Measurements from ENCODE around the gene TBC1D23. TPM values are rescaled to one million over a fixed set of nuclear protein-coding genes. Genes with fewer than 3 reads are reported as not detected.

TBC1D23 gene
- total and polyA plus RNA-seq, 2 of the 13 experiments (the other 11 are each of a cell fraction or from before 2014, with no cell fraction given): 28.7 to 35.4 TPM

- DNase-seq (ENCODE audit: low spot score) (no peak), FAIRE-seq (no peak), ATAC-seq (no peak)
- no peak overlapping the region for H3K9ac ChIP-seq (ENCODE audit: insufficient read depth, low read depth, low read length)
- H3K9me3 ChIP-seq (ENCODE audit: low read length): no peaks in the 10 kb centered on the region
- ChIA-PET CTCF (ENCODE audit: low intra/inter-chr PET ratio, low total read pairs) (no interaction called here), POLR2A (no interaction called here)
- intact Hi-C loops (cut with micrococcal nuclease; ENCODE audit: unreplicated experiment) (no loop called here), in situ Hi-C loops (cut with HindIII; ENCODE audit: extremely low pct_ligation_motif_present, low pct_unique_long_range_greater_than_20kb) (no loop called here)
- BruUV-seq (replicated peaks): no TSS peak
- no peaks in the 10 kb centered on the region for H3K27me3 ChIP-seq (ENCODE audit: control insufficient read depth in 1 of 2, insufficient read depth in 2 of 2, low read length in 2 of 2)
- no peaks in the 10 kb centered on the region for H3K4me1 ChIP-seq (ENCODE audit: insufficient read depth, low read length)
- H2AFZ ChIP-seq (ENCODE audit: low read length): no peak overlapping the region
- no peak for TF ChIP-seq CHD4 (IDR thresholded peaks at IDR 0.05; ENCODE audit: borderline replicate concordance, low read length)
- no peak for TF ChIP-seq MATR3 (CRISPR knock-in tag; IDR thresholded peaks at IDR 0.05)
- no peak for TF ChIP-seq SNAPC5 (CRISPR knock-in tag; IDR thresholded peaks at IDR 0.05; ENCODE audit: borderline replicate concordance)
- TF ChIP-seq ZFP37 (CRISPR knock-in tag; IDR thresholded peaks at IDR 0.05; ENCODE audit: borderline replicate concordance): no peak
- no peak for TF ChIP-seq DZIP1 (CRISPR knock-in tag; IDR thresholded peaks at IDR 0.05)
- TF ChIP-seq ZNF430 (CRISPR knock-in tag; IDR thresholded peaks at IDR 0.05): no peak
- no peak for TF ChIP-seq JUND (CRISPR knock-in tag; IDR thresholded peaks at IDR 0.05)
- H3K27ac ChIP-seq (ENCODE audit: extremely low read length, insufficient read depth, low read length): no peak overlapping the region
- no peaks in the 10 kb centered on the region for H3K79me2 ChIP-seq (ENCODE audit: insufficient read depth, low read length)
- H3K36me3 ChIP-seq (replicated peaks in 1 of 2; ENCODE audit: control insufficient read depth in 1 of 2, insufficient read depth in 2 of 2, low read length in 2 of 2): peaks cover 10 to 37% of the 10 kb centered on the region in 2 experiments
- H3K4me2 ChIP-seq (ENCODE audit: low read depth, low read length): no peak overlapping the region
- WGBS (ENCODE audit: low lambda C conversion rate): 98% methylated on average over 2 of the region's 2 CpGs
- no peaks in the 10 kb centered on the region for H4K20me1 ChIP-seq (ENCODE audit: insufficient read depth, low read length)
- H3K4me3 ChIP-seq (replicated peaks in 1 of 3; ENCODE audit: insufficient read depth in 1 of 3, low read depth in 2 of 3, low read length in 3 of 3): no peak overlapping the region
Measured at GRCh38 chr3:100297784-100298183, 37.0 kb downstream of the TBC1D23 start.

Data from HepG2 (cell line).